ENCODE measurements around the gene PRKCE.

The PRKCE gene

DNA sequence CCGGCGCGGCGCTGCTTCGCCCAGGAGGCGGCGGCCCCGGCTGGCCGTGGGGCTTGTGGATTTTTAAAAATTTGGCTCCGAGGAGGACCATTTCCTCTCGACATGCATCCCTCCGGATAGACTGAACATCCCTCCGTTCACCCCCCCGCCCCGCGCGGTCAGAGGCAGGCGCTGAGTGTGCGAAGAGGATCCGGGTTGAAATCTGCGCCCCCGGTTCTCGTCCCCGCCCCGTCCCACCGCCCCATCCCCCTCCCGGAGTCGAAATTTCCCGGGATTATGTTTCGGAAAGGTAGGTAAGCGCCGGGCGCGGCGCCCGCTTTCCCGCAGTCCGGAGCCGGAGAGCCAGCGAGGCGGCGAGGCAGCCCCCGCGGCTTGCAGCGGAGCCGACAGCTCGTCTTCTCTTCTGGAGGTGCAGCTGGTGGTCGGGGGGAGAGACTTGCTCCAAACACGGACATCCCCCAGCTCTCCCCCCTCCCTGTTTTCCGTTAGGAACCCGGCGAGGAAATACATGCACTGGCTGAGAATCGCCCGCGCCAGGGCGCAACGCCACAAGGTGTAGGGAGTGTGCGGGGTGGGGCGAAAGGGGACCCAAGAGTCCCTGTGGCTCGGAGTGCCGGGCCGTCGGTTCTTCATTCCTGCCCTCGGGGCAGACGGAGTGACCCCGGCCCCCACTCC lies at the start of gene PRKCE:
TSS of gene PRKCE (plus strand) at position 261 of the 675 bp plus-strand sequence.
- DNase-seq, result no peak

DNA sequence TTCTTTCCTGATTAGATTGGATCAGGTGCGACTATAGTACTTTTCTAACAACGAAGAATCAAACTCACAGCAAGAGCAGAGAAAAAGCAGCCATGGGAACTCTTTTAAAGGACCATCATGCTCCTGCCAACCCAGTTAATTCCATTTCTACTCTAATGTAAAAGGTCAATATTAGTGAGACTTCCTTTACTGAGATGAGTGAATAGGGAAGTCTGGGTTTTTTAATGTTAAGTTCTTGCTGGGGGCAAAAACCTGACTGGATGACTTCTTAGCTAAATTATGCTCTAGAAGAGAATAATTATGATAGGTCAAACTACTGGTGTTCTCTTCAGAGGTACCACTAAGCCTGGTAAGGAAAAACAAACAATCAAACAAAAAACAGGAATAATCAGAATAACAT lies 48.9 kb upstream of the PRKCE start:
- no peak for DNase-seq

DNA sequence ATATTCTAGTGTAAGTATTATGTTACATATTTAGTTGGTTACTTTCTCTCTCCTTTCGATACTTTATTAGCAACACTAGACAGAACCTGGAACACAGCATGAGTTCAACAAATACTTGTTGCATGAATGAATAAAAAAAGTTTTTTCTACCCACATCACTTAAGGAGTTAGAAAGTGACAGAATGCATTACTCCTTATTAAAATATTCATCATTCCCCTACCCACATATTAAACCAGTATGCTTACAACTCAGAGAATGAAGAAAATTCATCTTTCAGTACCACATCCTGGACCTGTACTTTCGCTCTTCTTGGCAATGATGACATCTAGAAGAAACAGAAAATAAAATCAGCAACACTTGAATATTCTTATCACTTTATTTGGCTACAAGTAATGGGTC lies 46.4 kb upstream of the PRKCE start:
- DNase-seq, result no peak

GRCh38 chr2:45606796-45607195 lies 44.7 kb upstream of the PRKCE start:
- no peak for DNase-seq

DNA sequence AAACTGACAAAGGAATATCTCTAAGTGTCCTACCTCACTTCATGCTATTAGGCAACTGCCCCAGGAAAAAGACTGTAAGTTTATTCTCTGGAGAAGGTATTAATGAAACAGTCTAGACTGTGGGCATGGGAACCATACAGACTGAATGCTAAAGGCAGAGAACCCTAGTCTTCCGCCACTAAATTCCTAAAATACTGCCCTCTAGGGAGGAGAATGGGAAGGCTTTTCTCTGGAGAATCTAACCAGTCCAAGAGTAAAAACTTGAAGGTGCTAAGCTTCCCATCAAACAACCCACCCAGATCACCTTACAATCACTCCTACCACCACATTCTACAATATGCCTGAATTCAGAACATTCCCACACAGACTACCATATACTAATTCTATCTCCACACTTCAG lies 43.8 kb upstream of the PRKCE start:
- DNase-seq, result no peak

DNA sequence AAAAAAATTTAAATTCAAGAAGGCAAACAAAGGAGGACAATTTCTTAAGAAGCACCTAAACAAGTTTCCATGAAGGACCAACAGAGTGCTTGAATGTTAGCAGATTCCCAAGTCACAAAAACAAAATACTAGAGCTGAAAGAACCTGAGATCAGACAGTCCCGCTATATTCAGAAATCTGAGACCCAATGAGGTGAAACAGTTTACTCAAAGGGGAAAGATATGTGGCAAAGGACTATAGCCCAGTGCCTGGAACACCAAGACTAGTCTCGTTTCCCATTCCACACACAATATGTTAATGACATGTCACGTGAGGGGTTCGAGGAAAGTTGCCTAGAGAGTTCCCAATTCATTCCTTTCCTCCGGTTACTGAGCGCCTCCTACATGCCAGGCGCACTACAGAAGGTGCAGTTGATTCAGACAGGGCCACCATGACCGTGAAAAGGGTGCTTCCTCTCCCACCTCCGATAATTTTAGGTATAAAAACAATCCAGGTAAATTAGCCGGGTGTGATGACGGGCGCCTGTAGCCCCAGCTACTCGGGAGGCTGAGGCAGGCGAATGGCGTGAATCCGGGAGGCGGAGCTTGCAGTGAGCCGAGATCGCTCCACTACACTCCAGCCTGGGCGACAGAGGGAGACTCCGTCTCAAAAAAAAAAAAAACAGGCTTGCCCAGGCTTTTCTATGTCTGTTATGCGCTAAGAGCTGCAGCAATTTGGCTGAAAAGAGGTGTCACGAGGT lies 41.0 kb upstream of the PRKCE start:
- DNase-seq, result peak; percentile 55

DNA sequence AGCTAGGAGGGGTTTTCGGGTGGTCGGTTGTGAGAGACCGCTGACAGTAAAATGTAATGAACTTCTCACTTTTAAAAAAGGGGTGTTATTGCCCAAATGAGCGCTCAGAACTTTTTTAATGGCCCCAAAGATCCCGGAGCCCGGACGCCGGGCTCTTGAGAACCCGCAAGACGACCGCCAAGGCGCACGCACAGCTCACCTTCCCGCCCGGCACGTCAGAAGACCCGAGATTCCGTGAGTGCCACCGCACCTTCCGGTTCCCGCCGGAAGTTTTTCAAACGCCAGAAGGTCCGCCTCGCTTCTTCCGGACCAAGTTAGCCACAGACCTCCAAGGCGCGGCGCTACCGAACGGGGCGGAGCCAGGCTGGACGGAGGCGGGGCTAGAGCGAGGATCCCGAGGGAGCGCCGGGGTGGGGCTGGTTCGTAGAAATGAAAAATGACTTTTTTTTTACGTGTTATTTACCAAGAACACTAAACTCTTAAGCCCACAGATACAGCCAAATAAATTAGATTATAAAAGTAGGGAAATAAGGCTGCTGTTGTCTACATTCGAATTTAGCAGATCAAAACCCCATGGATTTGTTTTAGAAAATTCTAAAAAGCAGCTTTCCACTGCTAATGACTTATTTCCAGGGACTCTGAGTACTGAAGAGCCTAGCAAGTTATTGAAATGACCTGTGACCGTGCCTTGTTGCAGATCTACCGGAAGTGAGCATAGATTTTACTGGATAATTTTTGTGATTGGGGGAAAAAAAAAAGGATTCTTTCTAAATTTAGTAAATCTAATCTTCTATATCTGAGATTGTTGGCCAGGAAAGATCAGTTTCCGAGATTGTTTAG lies 40.2 kb upstream of the PRKCE start, which contains the start of gene SRBD1:
TSS of gene SRBD1 (minus strand) at position 248 of the 840 bp plus-strand sequence. CDS start 5,826 bp downstream, outside the sequence.
- DNase-seq, result peak; percentile 77

DNA sequence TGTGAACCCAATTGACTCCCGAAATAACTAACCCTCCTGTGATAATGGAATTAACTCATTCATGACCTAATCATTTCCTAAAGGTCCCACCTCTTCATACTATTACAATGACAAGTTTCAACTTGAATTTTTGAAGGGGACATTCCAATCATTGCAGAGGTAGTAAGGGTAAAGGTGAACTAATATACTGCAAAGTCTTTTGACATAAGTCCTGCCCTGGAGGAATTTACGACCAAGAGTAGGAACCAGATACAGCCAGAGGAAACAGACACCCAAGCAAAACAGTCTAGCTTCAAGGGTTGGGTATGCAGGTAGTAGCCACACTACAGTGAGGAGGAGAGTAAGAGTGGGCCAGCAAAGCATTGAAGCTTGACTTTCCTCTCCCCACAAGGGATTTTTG lies 39.2 kb upstream of the PRKCE start:
- DNase-seq, result no peak

DNA sequence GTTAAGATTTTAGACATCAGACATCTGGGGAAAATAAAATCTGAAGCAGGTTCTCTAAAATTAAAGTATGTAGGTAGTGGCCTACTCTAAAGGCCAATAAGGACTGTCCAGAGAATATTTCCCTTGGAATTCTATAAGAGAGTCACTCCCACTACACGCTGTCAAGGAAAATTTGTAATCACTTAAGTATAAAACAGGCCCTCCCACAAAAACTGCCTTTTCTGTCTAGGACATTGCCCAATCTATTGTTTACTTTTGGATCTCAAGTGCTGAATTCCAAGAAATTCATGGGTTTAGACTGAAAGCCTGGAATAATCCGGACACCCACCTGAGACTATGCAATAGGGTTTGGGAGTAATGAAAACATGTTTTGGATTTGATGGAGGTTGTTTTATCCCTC lies 38.7 kb upstream of the PRKCE start:
- no peak for DNase-seq

DNA sequence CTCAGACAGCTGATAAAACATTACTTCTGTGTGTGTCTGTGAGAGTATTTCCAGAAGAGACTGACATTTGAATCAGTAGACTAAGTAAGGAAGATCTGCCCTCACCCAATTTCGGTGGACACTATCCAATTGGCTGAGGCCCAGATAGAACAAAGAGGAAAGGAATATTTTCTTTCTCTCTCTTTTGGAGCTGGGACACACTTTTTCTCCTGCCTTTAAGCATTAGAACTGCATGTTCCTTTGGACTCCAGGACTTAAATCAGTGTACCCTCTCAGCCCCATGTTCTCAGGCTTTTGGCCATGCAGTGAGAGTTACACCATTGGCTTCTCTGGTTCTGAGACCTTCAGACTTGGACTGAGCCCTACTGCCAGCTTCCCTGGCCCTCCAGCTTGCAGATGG lies 37.1 kb upstream of the PRKCE start:
- no peak for DNase-seq

GRCh38 chr2:45614871-45615415 lies 36.5 kb upstream of the PRKCE start:
- no peak for DNase-seq

GRCh38 chr2:45616658-45617411 lies 34.6 kb upstream of the PRKCE start:
- DNase-seq, result peak; percentile 78

DNA sequence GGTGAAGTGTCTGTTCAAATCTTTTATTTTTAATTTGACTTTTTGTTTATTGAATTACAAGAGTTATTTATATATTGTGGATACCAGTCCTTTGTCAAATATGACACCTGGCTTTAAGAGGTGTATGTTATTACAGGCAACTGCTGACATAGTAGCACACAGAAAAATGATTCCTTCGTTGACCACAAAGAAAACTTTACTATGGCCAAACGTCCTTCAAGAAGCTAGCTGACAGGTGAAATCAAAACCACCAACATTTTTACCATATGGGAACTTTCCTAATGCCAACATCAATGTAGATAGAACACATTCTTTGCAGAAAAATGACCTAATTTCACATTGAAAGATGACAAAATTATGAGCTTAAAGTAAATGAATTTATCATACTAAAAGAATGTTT lies 34.0 kb upstream of the PRKCE start:
- DNase-seq, result no peak

GRCh38 chr2:45622336-45623075 lies 29.0 kb upstream of the PRKCE start:
- no peak for DNase-seq

DNA sequence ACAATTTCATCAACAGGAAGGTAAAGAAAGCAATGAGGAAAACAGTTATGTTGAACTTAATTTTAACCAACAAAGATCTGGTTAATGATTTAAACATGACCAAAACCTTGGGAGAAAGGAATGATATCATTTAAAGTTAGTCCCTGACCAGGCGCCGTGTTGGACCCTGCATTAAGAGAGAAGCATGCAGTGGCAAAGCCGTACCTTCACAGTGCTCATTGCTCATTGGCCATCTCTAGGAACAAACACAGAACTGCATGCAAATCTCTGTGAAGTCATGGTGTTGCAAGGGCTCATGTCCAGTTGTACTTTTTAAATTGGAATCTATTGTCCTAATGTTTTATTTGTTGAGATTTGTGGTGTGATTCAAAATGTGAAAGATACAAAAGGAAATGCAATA lies 28.4 kb upstream of the PRKCE start:
- DNase-seq, result no peak

GRCh38 chr2:45625824-45626223 lies 25.7 kb upstream of the PRKCE start:
- DNase-seq, result no peak

DNA sequence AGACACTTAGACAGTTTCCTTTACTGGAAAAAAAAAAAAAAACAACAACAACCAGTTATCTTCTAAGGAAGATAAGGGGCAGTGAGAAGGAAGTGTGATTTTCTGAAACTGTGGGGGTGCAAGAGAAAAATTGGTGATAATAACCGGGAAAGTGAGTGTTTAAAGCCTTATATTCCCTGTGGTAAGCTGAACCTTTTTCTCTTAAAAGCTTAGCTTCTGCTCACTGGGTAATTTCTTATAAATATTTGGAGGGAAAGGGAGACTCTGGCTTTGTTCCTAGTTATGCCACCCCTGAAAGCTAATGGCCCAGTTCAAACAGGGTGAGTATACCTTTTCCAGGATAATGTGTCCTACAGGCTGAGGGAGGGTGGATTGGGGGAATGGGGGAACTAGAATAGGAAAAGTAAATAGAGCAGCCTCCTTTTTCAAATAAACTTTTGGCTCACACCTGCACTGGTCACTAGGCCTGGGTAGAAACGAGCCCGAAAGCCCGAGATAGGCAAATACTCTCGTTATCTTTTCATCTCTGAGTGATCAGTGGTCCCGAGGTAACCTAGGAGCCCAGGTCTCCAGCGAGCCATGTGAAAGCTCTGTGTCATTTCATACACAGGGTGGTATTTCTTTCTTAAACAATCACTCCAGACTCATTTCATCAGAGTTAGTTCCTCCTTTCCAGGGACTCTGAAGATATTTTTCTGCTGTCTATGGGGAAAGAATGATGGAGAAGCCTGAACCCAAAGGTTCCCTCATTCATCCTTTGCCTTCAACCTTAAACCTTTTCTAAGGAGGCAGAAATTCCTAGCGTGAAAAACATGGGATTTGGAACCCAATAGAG lies 24.9 kb upstream of the PRKCE start:
- no peak for DNase-seq

- DNase-seq, result no peak
Measured at GRCh38 chr2:45627911-45628310, 23.6 kb upstream of the PRKCE start.

GRCh38 chr2:45629971-45630370 lies 21.5 kb upstream of the PRKCE start:
- DNase-seq, result no peak

GRCh38 chr2:45631319-45631718 lies 20.2 kb upstream of the PRKCE start:
- DNase-seq, result no peak

DNA sequence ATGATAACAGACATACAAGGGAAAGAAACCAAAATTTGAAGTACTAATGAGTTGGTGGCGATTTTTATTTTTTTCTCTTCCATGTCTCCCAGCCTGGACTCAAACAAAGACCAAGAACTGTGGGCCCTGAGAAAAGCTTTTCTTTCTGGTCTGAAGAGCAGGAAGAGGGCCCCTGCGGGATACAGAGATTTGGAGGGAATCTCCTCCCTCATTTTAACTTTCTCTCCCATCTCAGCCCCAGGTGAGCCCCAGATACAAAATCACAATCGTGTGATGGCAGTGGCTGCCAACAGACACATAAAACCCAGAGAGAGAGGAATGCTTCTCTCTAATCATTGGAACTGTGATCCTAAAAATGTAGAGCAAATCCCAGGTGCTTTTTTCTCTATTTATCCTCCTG lies 19.5 kb upstream of the PRKCE start:
- no peak for DNase-seq
